ENCODE data around the gene ATP9B. TPM values are rescaled to one million over a fixed set of nuclear protein-coding genes. Genes with fewer than 3 reads are reported as not detected.

Gene ATP9B
- total RNA-seq, 1 experiment from 2014 or later = 20.9 TPM

- H3K79me2 ChIP-seq (ENCODE audit: insufficient read depth, low read length) = no peaks in the 10 kb centered on the region
- no peak for DNase-seq
Observed at GRCh38 chr18:79344208-79344581, 275.0 kb downstream of the ATP9B start.

More at GRCh38 chr18:79344208-79344581, 275.0 kb downstream of the ATP9B start:
- H2BK20ac ChIP-seq (ENCODE audit: low read depth, low read length, poor library complexity, severe bottlenecking) = no peak overlapping the region
- H3K79me1 ChIP-seq (ENCODE audit: insufficient read depth, low read depth, low read length, poor library complexity, severe bottlenecking) = no peaks in the 10 kb centered on the region
- H3K9me3 ChIP-seq (ENCODE audit: control insufficient read depth, low read depth, low read length) = no peaks in the 10 kb centered on the region
- H2BK15ac ChIP-seq (ENCODE audit: low read depth, low read length) = no peak overlapping the region
- H4K8ac ChIP-seq (replicated peaks; ENCODE audit: insufficient read length, low read depth, low read length) = no peak overlapping the region
- no peak overlapping the region for H3K18ac ChIP-seq (ENCODE audit: insufficient read length, low read depth, low read length)
- no peak overlapping the region for H3K4me2 ChIP-seq (ENCODE audit: insufficient read depth, insufficient read length, low read length)
- Mint-ChIP-seq H3K4me3 (no peak overlapping the region; a peak in 1 of 5 replicates), H3K27me3 (ENCODE audit: low read depth) (no peaks in the 10 kb centered on the region), H3K4me1 (no peaks in the 10 kb centered on the region), H3K36me3 (ENCODE audit: insufficient read depth in 1 of 3, low read depth in 3 of 3) (peaks cover 27 to 40% (median 40%) of the 10 kb centered on the region in 3 experiments), H3K27ac (peak overlapping the region in 1 of 3 experiments; percentile 57; a peak in 1 of 7 replicates), H3K9me3 (no peaks in the 10 kb centered on the region)
- H3K9ac ChIP-seq (ENCODE audit: extremely low read depth, insufficient read length, low read length) = no peak overlapping the region
- H2AFZ ChIP-seq (ENCODE audit: low read length) = no peak overlapping the region
- no peaks in the 10 kb centered on the region for H3K23me2 ChIP-seq (ENCODE audit: insufficient read length, low read depth, low read length, poor library complexity, severe bottlenecking)
- no peak for TF ChIP-seq CTCF (conservative IDR thresholded peaks at IDR 0.05)
- no peak overlapping the region for H3T11ph ChIP-seq (ENCODE audit: low read length)
- no peak overlapping the region for H3K56ac ChIP-seq (ENCODE audit: insufficient read length, low read depth, low read length)
- H3K4me1 ChIP-seq (ENCODE audit: insufficient read depth, low read length) = no peaks in the 10 kb centered on the region
- WGBS (ENCODE audit: extremely low coverage, insufficient read length, low lambda C conversion rate) = no CpG with 5 or more reads among the region's 2 CpGs
- H3K14ac ChIP-seq (ENCODE audit: insufficient read depth, low read length) = no peak overlapping the region; the same call in 1 of the 2 replicates
- no peak overlapping the region for H2BK12ac ChIP-seq (ENCODE audit: insufficient read length, low read depth, low read length)
- no peaks in the 10 kb centered on the region for H4K20me1 ChIP-seq (ENCODE audit: control insufficient read depth, insufficient read depth, insufficient read length)
- no peak overlapping the region for H2BK5ac ChIP-seq (ENCODE audit: insufficient read length, low read length)
- no peak overlapping the region for H2BK120ac ChIP-seq (ENCODE audit: low read depth, low read length, poor library complexity, severe bottlenecking)
- no peak overlapping the region for H3K27ac ChIP-seq (ENCODE audit: insufficient read length, low read depth, low read length)
- H3K23ac ChIP-seq (ENCODE audit: insufficient read length, low read depth, low read length) = no peak overlapping the region
- no peak overlapping the region for H3K4ac ChIP-seq (ENCODE audit: low read depth, low read length)
- no peak overlapping the region for H4K91ac ChIP-seq (ENCODE audit: insufficient read length, low read depth, low read length)
- no peaks in the 10 kb centered on the region for H3K27me3 ChIP-seq (ENCODE audit: insufficient read depth, low read length)
- no peak overlapping the region for H4K5ac ChIP-seq (ENCODE audit: insufficient read length, low read depth, low read length)
- H2AK5ac ChIP-seq (ENCODE audit: insufficient read length, low read length) = no peak overlapping the region
